GM18508 (cell line): Measurements from ENCODE around the gene WDR62.
A peak's percentile ranks its signal among the peaks of the same experiment; 100 is the strongest.

Source experiments
- ATAC-seq: cut with Tn5 transposase; IDR thresholded peaks from one replicate; pipeline ENCODE4 v1.9.1; 2021; ENCODE audit warnings: moderate number of reproducible peaks; ENCODE audit not compliant: insufficient read depth, unreplicated experiment

Gene WDR62

GRCh38 chr19:36136964-36137686 is 82.4 kb downstream of the WDR62 start:
- no peak for ATAC-seq

- no peak for ATAC-seq
These were observed 84.4 kb downstream of the WDR62 start for GRCh38 chr19:36139120-36139472.

GRCh38 chr19:36139473-36140303 is 85.0 kb downstream of the WDR62 start, which contains the start of gene CAPNS1:
TSS of gene CAPNS1 (plus strand) at chr19:36140066. CDS start at chr19:36141012, 946 bp downstream.
- ATAC-seq, result peak; percentile 45

GRCh38 chr19:36140304-36141038 is 85.8 kb downstream of the WDR62 start:
- ATAC-seq, result no peak

- no peak for ATAC-seq
These were observed 86.6 kb downstream of the WDR62 start for GRCh38 chr19:36141039-36141927.

GRCh38 chr19:36142046-36142445 is 87.3 kb downstream of the WDR62 start:
- no peak for ATAC-seq

- no peak for ATAC-seq
These were observed 87.8 kb downstream of the WDR62 start for GRCh38 chr19:36142496-36142895.

GRCh38 chr19:36144624-36145023 is 89.9 kb downstream of the WDR62 start:
- ATAC-seq, result no peak

GRCh38 chr19:36149673-36150406 is 95.1 kb downstream of the WDR62 start:
- ATAC-seq, result no peak

- ATAC-seq, result no peak
These were observed 95.9 kb downstream of the WDR62 start for GRCh38 chr19:36150586-36150985.

- no peak for ATAC-seq
These were observed 96.7 kb downstream of the WDR62 start for GRCh38 chr19:36151144-36152018.

GRCh38 chr19:36152019-36152351 is 97.3 kb downstream of the WDR62 start:
- ATAC-seq, result no peak

- ATAC-seq, result no peak
These were observed 97.8 kb downstream of the WDR62 start, which contains the start of gene COX7A1 for GRCh38 chr19:36152352-36153091. TSS of gene COX7A1 (minus strand) at chr19:36152447. CDS start at chr19:36152407, 40 bp downstream.

- no peak for ATAC-seq
These were observed 98.4 kb downstream of the WDR62 start for GRCh38 chr19:36153126-36153525.
